Mesenchymal stem cell (in vitro differentiated cells and primary cell): ENCODE results near the gene C2orf72.

Experiments used
- DNase-seq: peaks from one replicate; pipeline ENCODE4 v3.0.0-alpha.2; 2013
- H2AFZ ChIP-seq: one replicate; pipeline ENCODE4 v1.6.1; 2013; ENCODE audit warnings: low read depth, mild to moderate bottlenecking, control low read depth, inconsistent platforms, low read length, moderate library complexity
- H2AK5ac ChIP-seq: 2 replicates; pipeline ENCODE4 v1.6.1; 2013; ENCODE audit warnings: low read length, moderate library complexity, mild to moderate bottlenecking, inconsistent platforms; ENCODE audit not compliant: severe bottlenecking
- H2BK120ac ChIP-seq: one replicate; pipeline ENCODE4 v1.6.1; 2013; ENCODE audit warnings: low read depth, mild to moderate bottlenecking, inconsistent platforms, low read length, moderate library complexity
- H2BK12ac ChIP-seq, 2 experiments: one replicate each; pipeline ENCODE4 v1.6.1; 2013; ENCODE audit warnings: inconsistent platforms in 2 of 2, low read length in 2 of 2, mild to moderate bottlenecking in 2 of 2, moderate library complexity in 2 of 2, control low read depth in 1 of 2
- H2BK15ac ChIP-seq: one replicate; pipeline ENCODE4 v1.6.1; 2013; ENCODE audit warnings: mild to moderate bottlenecking, low read depth, inconsistent platforms; ENCODE audit not compliant: poor library complexity, severe bottlenecking
- H2BK5ac ChIP-seq: 2 replicates; pipeline ENCODE4 v1.6.1; 2013; ENCODE audit warnings: low read depth, mild to moderate bottlenecking, low read length, control low read depth, inconsistent platforms; ENCODE audit not compliant: poor library complexity, severe bottlenecking
- H3K14ac ChIP-seq, 2 experiments: one replicate each; pipeline ENCODE4 v1.6.1; 2013; ENCODE audit warnings: inconsistent platforms in 2 of 2, low read length in 2 of 2, control low read depth in 1 of 2, mild to moderate bottlenecking in 1 of 2, moderate library complexity in 1 of 2
- H3K18ac ChIP-seq, 2 experiments: one replicate each; pipeline ENCODE4 v1.6.1; 2013; ENCODE audit warnings: inconsistent platforms in 2 of 2, low read length in 2 of 2, control low read depth in 1 of 2, low read depth in 1 of 2, mild to moderate bottlenecking in 1 of 2
- H3K23ac ChIP-seq, 2 experiments: one replicate each; pipeline ENCODE4 v1.6.1; 2013; ENCODE audit warnings: inconsistent platforms in 2 of 2, low read length in 2 of 2, mild to moderate bottlenecking in 2 of 2, moderate library complexity in 2 of 2, control low read depth in 1 of 2
- H3K27ac ChIP-seq: 2 replicates; pipeline ENCODE4 v1.5.1; 2013; ENCODE audit warnings: mild to moderate bottlenecking, moderate library complexity, low read length, control low read depth, inconsistent platforms; ENCODE audit not compliant: poor library complexity, severe bottlenecking
- H3K27me3 ChIP-seq, 2 experiments: 2 replicates each; pipeline versions ENCODE4 v1.6.1 to v1.7.0; 2013; ENCODE audit warnings: low read length in 2 of 2, mild to moderate bottlenecking in 2 of 2, moderate library complexity in 2 of 2, control low read depth in 1 of 2, inconsistent platforms in 1 of 2; ENCODE audit not compliant: control insufficient read depth in 1 of 2, insufficient read depth in 1 of 2
- H3K36me3 ChIP-seq, 2 experiments: 2 replicates each; pipeline versions ENCODE4 v1.6.1 to v1.7.0; 2013; ENCODE audit warnings: low read length in 2 of 2, control low read depth in 1 of 2, inconsistent platforms in 1 of 2, low read depth in 1 of 2, mild to moderate bottlenecking in 1 of 2; ENCODE audit not compliant: insufficient read depth in 2 of 2, control insufficient read depth in 1 of 2
- H3K4ac ChIP-seq, 2 experiments: one replicate each; pipeline ENCODE4 v1.6.1; 2013; ENCODE audit warnings: inconsistent platforms in 2 of 2, low read length in 2 of 2, mild to moderate bottlenecking in 2 of 2, moderate library complexity in 2 of 2, control low read depth in 1 of 2, low read depth in 1 of 2
- H3K4me1 ChIP-seq: 2 replicates; pipeline ENCODE4 v1.6.1; 2013; ENCODE audit warnings: low read depth, low read length, control low read depth; ENCODE audit not compliant: control insufficient read depth, insufficient read depth
- H3K4me2 ChIP-seq: 2 replicates; pipeline ENCODE4 v1.6.1; 2013; ENCODE audit warnings: low read length, mild to moderate bottlenecking, inconsistent platforms; ENCODE audit not compliant: poor library complexity, severe bottlenecking
- H3K4me3 ChIP-seq, 2 experiments: 2 replicates each; pipeline versions ENCODE4 v1.5.1 to v1.7.0; 2013; ENCODE audit warnings: low read length in 2 of 2, mild to moderate bottlenecking in 2 of 2, control low read depth in 1 of 2, low read depth in 1 of 2; ENCODE audit not compliant: insufficient read depth in 1 of 2
- H3K79me1 ChIP-seq: replicated peaks from 2 replicates; pipeline ENCODE4 v1.6.1; 2013; ENCODE audit warnings: mild to moderate bottlenecking, control low read depth, low read length, inconsistent platforms; ENCODE audit not compliant: poor library complexity, severe bottlenecking
- H3K9ac ChIP-seq: 2 replicates; pipeline ENCODE4 v1.7.0; 2013; ENCODE audit warnings: mild to moderate bottlenecking, low read length, moderate library complexity
- H3K9me3 ChIP-seq: 2 replicates; pipeline ENCODE4 v1.7.0; 2013; ENCODE audit warnings: mild to moderate bottlenecking, low read length; ENCODE audit not compliant: control insufficient read depth
- H4K8ac ChIP-seq: one replicate; pipeline ENCODE4 v1.6.1; 2013; ENCODE audit warnings: inconsistent platforms, mild to moderate bottlenecking, low read length, moderate library complexity
- H4K91ac ChIP-seq: one replicate; pipeline ENCODE4 v1.6.1; 2013; ENCODE audit warnings: mild to moderate bottlenecking, low read length, inconsistent platforms
- WGBS: methylation state at CpG from one replicate; pipeline ENCODE4 v1.1.7; 2013; ENCODE audit warnings: mixed read lengths; 5-methylcytosine and 5-hydroxymethylcytosine counted together

C2orf72 gene

DNA sequence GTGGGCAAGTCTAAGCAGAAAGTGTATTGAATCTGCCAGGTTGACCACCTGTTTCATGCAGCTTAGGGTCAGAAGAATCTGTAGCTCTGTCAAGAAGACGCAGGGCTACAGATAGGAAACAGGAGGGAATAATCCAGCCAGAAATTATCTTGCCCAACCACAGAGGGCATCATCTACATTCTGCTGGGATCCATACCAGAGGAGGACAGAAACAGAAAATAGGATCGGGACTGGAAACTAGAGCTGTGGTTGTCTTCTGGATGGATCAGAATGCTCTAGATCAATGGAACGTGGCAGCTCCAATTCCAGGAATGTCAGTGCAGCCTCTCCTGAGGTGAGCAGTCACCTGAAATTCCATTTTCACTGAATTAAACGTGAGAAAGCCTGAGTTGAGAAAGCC, 37.8 kb upstream of the C2orf72 start:
- Histone ChIP-seq H3K79me1 (no peaks in the 10 kb centered on the region), H3K4ac (no peak overlapping the region), H2BK15ac (no peak overlapping the region), H3K23ac (no peak overlapping the region), H3K14ac (no peak overlapping the region), H3K18ac (no peak overlapping the region), H3K4me2 (no peak overlapping the region), H2BK5ac (no peak overlapping the region), H2AK5ac (no peak overlapping the region), H2BK12ac (no peak overlapping the region), H3K4me1 (no peaks in the 10 kb centered on the region), H3K4me3 (no peak overlapping the region), H4K8ac (no peak overlapping the region), H2BK120ac (no peak overlapping the region), H2AFZ (no peak overlapping the region), H3K36me3 (no peaks in the 10 kb centered on the region), H3K9ac (no peak overlapping the region), H3K27me3 (peaks cover 84 to 89% of the 10 kb centered on the region in 2 experiments), H4K91ac (no peak overlapping the region), H3K9me3 (no peaks in the 10 kb centered on the region), H3K27ac (no peak overlapping the region)
- DNase-seq = no peak
- WGBS = 67% methylated on average over 3 of the region's 4 CpGs

DNA sequence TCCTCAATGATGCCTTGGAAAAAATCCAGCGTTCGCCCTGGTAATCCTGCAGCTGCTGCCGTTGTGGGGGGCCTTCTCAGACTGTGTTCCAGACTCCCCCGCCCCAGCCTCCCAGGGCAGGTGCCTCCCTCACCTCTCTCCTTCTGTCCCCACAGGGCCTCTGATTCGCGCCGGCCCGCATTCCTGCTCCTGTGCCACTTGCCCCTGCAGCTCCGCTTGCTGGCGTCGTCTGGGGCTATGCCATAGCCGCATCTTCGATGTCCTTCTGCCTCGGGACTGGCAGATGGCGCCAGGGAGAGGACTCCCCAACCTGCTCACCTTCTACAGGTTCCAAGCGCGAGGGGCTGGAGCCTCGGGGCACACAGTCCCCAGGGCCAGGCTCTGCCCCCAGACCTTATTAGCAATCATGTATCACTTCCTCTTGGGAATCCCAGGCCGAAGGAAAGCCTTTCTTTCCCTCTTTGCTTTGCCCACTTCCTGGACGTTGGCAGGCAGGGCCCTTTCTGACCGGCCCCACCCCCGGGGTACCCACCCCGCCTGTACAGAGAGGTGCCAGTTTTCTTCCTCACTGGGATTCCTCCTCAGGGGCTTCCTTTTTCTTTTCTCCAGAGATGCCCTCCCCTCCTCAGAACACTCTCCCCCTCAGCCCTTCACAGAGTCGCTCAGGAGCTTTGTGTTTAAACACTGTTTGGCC, 37.0 kb upstream of the C2orf72 start:
- Histone ChIP-seq H3K23ac (no peak overlapping the region), H3K9me3 (no peaks in the 10 kb centered on the region), H3K36me3 (no peaks in the 10 kb centered on the region), H3K27ac (no peak overlapping the region), H3K18ac (no peak overlapping the region), H3K4ac (no peak overlapping the region), H3K4me1 (no peaks in the 10 kb centered on the region), H4K91ac (no peak overlapping the region), H2BK5ac (no peak overlapping the region), H2BK12ac (no peak overlapping the region), H3K4me2 (no peak overlapping the region), H3K9ac (no peak overlapping the region), H2BK15ac (no peak overlapping the region), H3K79me1 (no peaks in the 10 kb centered on the region), H2AFZ (no peak overlapping the region), H2AK5ac (no peak overlapping the region), H3K27me3 (peaks cover 83 to 85% of the 10 kb centered on the region in 2 experiments), H4K8ac (no peak overlapping the region), H2BK120ac (no peak overlapping the region), H3K4me3 (no peak overlapping the region), H3K14ac (no peak overlapping the region)
- WGBS = 42% methylated on average over 24 of the region's 24 CpGs
- no peak for DNase-seq

DNA sequence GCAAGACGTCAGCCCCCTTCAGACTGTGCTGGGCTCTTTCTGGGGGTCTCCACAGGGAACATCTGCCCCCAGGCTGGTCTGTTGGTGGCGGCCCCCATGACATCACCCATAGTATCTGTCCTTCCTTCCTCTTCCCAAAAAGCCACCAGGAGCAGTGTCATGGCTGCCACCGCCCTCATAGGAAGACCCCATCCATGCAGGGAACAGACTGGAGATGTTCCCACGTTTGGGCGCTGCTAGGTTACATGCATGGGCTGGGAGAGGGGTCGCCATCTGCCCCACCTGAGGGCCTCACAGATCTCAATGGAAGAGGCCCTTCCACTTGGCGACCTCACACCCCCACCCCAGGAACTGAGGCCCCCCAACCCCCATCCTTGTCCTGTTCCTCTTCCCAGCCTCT, 36.3 kb upstream of the C2orf72 start:
- no peak overlapping the region for H2BK5ac ChIP-seq
- peaks cover 76 to 78% of the 10 kb centered on the region in 2 experiments for H3K27me3 ChIP-seq
- H2BK12ac ChIP-seq = no peak overlapping the region
- no peak overlapping the region for H3K18ac ChIP-seq
- no peak overlapping the region for H3K27ac ChIP-seq
- no peak for DNase-seq
- no peak overlapping the region for H2BK15ac ChIP-seq
- no peak overlapping the region for H3K23ac ChIP-seq
- no peak overlapping the region for H3K14ac ChIP-seq
- no peak overlapping the region for H3K4me2 ChIP-seq
- no peak overlapping the region for H4K8ac ChIP-seq
- H2AK5ac ChIP-seq = no peak overlapping the region
- 82% methylated on average over 7 of the region's 7 CpGs for WGBS
- H3K4me3 ChIP-seq = no peak overlapping the region
- H2BK120ac ChIP-seq = no peak overlapping the region
- H3K4me1 ChIP-seq = no peaks in the 10 kb centered on the region
- no peaks in the 10 kb centered on the region for H3K79me1 ChIP-seq
- H3K9ac ChIP-seq = no peak overlapping the region
- no peak overlapping the region for H2AFZ ChIP-seq
- no peak overlapping the region for H4K91ac ChIP-seq
- no peaks in the 10 kb centered on the region for H3K36me3 ChIP-seq
- no peak overlapping the region for H3K4ac ChIP-seq
- no peaks in the 10 kb centered on the region for H3K9me3 ChIP-seq

DNA sequence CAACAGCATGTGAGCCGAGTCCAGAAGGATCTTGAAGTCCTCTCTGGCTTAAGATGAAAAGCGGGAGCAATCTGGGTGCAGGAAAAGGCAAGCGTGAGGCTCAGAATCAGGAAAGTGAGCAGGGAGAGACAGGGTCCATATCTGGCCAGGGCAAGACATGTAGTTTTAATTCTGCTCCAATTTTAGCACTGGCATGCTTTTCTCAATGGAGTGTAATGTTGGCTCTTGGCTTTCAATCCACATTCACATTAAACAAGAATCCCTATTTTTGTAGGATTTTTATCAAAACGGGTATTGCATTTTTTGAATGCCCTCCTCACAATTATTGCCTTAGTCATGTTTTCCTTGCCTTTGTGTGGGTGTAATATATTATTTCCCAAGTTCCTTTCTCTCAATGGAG, 35.4 kb upstream of the C2orf72 start:
- Histone ChIP-seq H3K4me1 (no peaks in the 10 kb centered on the region), H3K14ac (no peak overlapping the region), H3K18ac (no peak overlapping the region), H3K4ac (no peak overlapping the region), H4K8ac (no peak overlapping the region), H3K4me2 (no peak overlapping the region), H3K23ac (no peak overlapping the region), H2AK5ac (no peak overlapping the region), H3K9ac (no peak overlapping the region), H3K36me3 (no peaks in the 10 kb centered on the region), H3K27ac (no peak overlapping the region), H2BK5ac (no peak overlapping the region), H2BK15ac (no peak overlapping the region), H3K27me3 (peaks cover 67 to 74% of the 10 kb centered on the region in 2 experiments), H2BK120ac (no peak overlapping the region), H2BK12ac (no peak overlapping the region), H4K91ac (no peak overlapping the region), H3K9me3 (no peaks in the 10 kb centered on the region), H2AFZ (no peak overlapping the region), H3K4me3 (no peak overlapping the region), H3K79me1 (no peaks in the 10 kb centered on the region)
- DNase-seq = no peak
- WGBS = 91% methylated on average over 3 of the region's 4 CpGs
